Progenitor cell of endocrine pancreas (in vitro differentiated cells): Measurements from ENCODE around the gene UBE4B. TPM values are rescaled to one million over a fixed set of nuclear protein-coding genes. Genes with fewer than 3 reads are reported as not detected.

ENCODE experiments used
- DNase-seq: peaks from one replicate; pipeline ENCODE4 v3.0.0; 2021; ENCODE audit warnings: low spot score; ENCODE audit not compliant: unreplicated experiment
- H3K27ac Mint-ChIP-seq: 2 replicates; pipeline ENCODE4 v1.8.0; 2021; ENCODE audit warnings: mild to moderate bottlenecking, moderate library complexity, mixed read lengths
- H3K27me3 Mint-ChIP-seq: 2 replicates; pipeline ENCODE4 v1.8.0; 2021; ENCODE audit warnings: mixed read lengths
- H3K36me3 Mint-ChIP-seq: 2 replicates; pipeline ENCODE4 v1.8.0; 2022; ENCODE audit warnings: mixed read lengths; ENCODE audit not compliant: insufficient read depth
- H3K4me1 Mint-ChIP-seq: 2 replicates; pipeline ENCODE4 v1.8.0; 2021; ENCODE audit warnings: low read depth, mixed read lengths
- H3K4me3 Mint-ChIP-seq: 2 replicates; pipeline ENCODE4 v1.8.0; 2021; ENCODE audit warnings: low read depth, mild to moderate bottlenecking, moderate library complexity, mixed read lengths
- H3K9me3 Mint-ChIP-seq: 2 replicates; pipeline ENCODE4 v1.8.0; 2021; ENCODE audit warnings: low read depth, mixed read lengths
- CTCF ChIP-seq: fragments of 200-600 bp; sonication (generic); IDR thresholded peaks from one replicate; pipeline ENCODE4 v1.5.0; 2021; ENCODE audit warnings: antibody characterized with exemption, mild to moderate bottlenecking; ENCODE audit not compliant: unreplicated experiment
- total RNA-seq: library from RNA; stranded (reverse); gene quantifications from 2 replicates; pipeline ENCODE4 v1.2.1, GENCODE V29; 2021

UBE4B gene
- total RNA-seq, 1 donor from 2014 or later = 78.1 TPM

- Mint-ChIP-seq H3K4me3 (no peak overlapping the region), H3K4me1 (no peaks in the 10 kb centered on the region), H3K9me3 (no peaks in the 10 kb centered on the region), H3K27me3 (no peaks in the 10 kb centered on the region), H3K36me3 (peaks cover 13% of the 10 kb centered on the region), H3K27ac (peak overlapping the region; percentile 55)
- TF ChIP-seq CTCF = no peak
- no peak for DNase-seq
These were observed 111.3 kb downstream of the UBE4B start for GRCh38 chr1:10143961-10144485.

- Mint-ChIP-seq H3K4me1 (no peaks in the 10 kb centered on the region), H3K4me3 (no peak overlapping the region), H3K27me3 (no peaks in the 10 kb centered on the region), H3K36me3 (peaks cover 15% of the 10 kb centered on the region), H3K9me3 (no peaks in the 10 kb centered on the region), H3K27ac (no peak overlapping the region)
- DNase-seq = no peak
- TF ChIP-seq CTCF = no peak
These were observed 113.6 kb downstream of the UBE4B start for GRCh38 chr1:10146391-10146790.

- TF ChIP-seq CTCF = no peak
- Mint-ChIP-seq H3K36me3 (peaks cover 13% of the 10 kb centered on the region), H3K27me3 (no peaks in the 10 kb centered on the region), H3K4me3 (no peak overlapping the region), H3K27ac (no peak overlapping the region), H3K4me1 (no peaks in the 10 kb centered on the region), H3K9me3 (no peaks in the 10 kb centered on the region)
- no peak for DNase-seq
These were observed 116.5 kb downstream of the UBE4B start for GRCh38 chr1:10149231-10149630.

GRCh38 chr1:10152709-10153284, 120.0 kb downstream of the UBE4B start:
- Mint-ChIP-seq H3K27ac (peak overlapping the region; percentile 29), H3K27me3 (no peaks in the 10 kb centered on the region), H3K4me3 (no peak overlapping the region), H3K4me1 (no peaks in the 10 kb centered on the region), H3K9me3 (no peaks in the 10 kb centered on the region), H3K36me3 (peaks cover 7% of the 10 kb centered on the region)
- no peak for DNase-seq
- peak; percentile 54 for TF ChIP-seq CTCF

GRCh38 chr1:10155087-10155712, 122.4 kb downstream of the UBE4B start:
- Mint-ChIP-seq H3K9me3 (no peaks in the 10 kb centered on the region), H3K27ac (no peak overlapping the region), H3K4me3 (no peak overlapping the region), H3K27me3 (no peaks in the 10 kb centered on the region), H3K4me1 (peaks cover 8% of the 10 kb centered on the region), H3K36me3 (peaks cover 18% of the 10 kb centered on the region)
- TF ChIP-seq CTCF = no peak
- no peak for DNase-seq
